ENCODE measurements around the gene NIP7.
A peak's percentile ranks its signal among the peaks of the same experiment; 100 is the strongest.

GRCh38 chr16:69311533-69312387 lies 27.8 kb upstream of the NIP7 start:
- peak in 1 of 5 experiments; percentile 60 for TF ChIP-seq CTCF (IDR thresholded peaks at IDR 0.05)
- TF ChIP-seq EP300 (IDR thresholded peaks at IDR 0.05) = no peak
